ENCODE data around the gene NAB1.

Gene NAB1

GRCh38 chr2:190637903-190638618, 10.8 kb upstream of the NAB1 start:
- peak; percentile 13 for DNase-seq

- no peak for DNase-seq
Observed at GRCh38 chr2:190640117-190640516, 8.8 kb upstream of the NAB1 start.

- peak; percentile 21 for DNase-seq
Observed at GRCh38 chr2:190641469-190641868, 7.4 kb upstream of the NAB1 start.

GRCh38 chr2:190646780-190647522, 1.9 kb upstream of the NAB1 start:
- peak; percentile 74 for DNase-seq

- peak; percentile 87 for DNase-seq
Observed at GRCh38 chr2:190648289-190649034, 421 bp upstream of the NAB1 start.

GRCh38 chr2:190649798-190650390, 1.0 kb downstream of the NAB1 start:
- DNase-seq, result peak; percentile 35

GRCh38 chr2:190651413-190651812, 2.5 kb downstream of the NAB1 start:
- no peak for DNase-seq

- DNase-seq, result peak; percentile 22
Observed at GRCh38 chr2:190653231-190653630, 4.3 kb downstream of the NAB1 start.

GRCh38 chr2:190653931-190654330, 5.0 kb downstream of the NAB1 start:
- no peak for DNase-seq

GRCh38 chr2:190655113-190655512, 6.2 kb downstream of the NAB1 start:
- DNase-seq, result no peak

- no peak for DNase-seq
Observed at GRCh38 chr2:190655570-190655969, 6.7 kb downstream of the NAB1 start.

GRCh38 chr2:190656301-190656700, 7.4 kb downstream of the NAB1 start:
- no peak for DNase-seq

- no peak for DNase-seq
Observed at GRCh38 chr2:190657474-190658255, 8.8 kb downstream of the NAB1 start.

- no peak for DNase-seq
Observed at GRCh38 chr2:190659553-190659952, 10.7 kb downstream of the NAB1 start.

GRCh38 chr2:190662754-190663153, 13.9 kb downstream of the NAB1 start:
- DNase-seq, result no peak

- no peak for DNase-seq
Observed at GRCh38 chr2:190663348-190663747, 14.5 kb downstream of the NAB1 start.

GRCh38 chr2:190663839-190664238, 15.0 kb downstream of the NAB1 start:
- no peak for DNase-seq

GRCh38 chr2:190664240-190664639, 15.4 kb downstream of the NAB1 start:
- DNase-seq, result peak; percentile 73

GRCh38 chr2:190666895-190667294, 18.0 kb downstream of the NAB1 start:
- no peak for DNase-seq

GRCh38 chr2:190668892-190669291, 20.0 kb downstream of the NAB1 start:
- no peak for DNase-seq

- no peak for DNase-seq
Observed at GRCh38 chr2:190670182-190670946, 21.5 kb downstream of the NAB1 start.

Measured in fibroblast of skin of right biceps (primary cell).